ENCODE measurements around the gene LRRC8E.

LRRC8E gene

GRCh38 chr19:7849631-7849999, 38.7 kb upstream of the LRRC8E start:
- TF ChIP-seq, protein P1, sequence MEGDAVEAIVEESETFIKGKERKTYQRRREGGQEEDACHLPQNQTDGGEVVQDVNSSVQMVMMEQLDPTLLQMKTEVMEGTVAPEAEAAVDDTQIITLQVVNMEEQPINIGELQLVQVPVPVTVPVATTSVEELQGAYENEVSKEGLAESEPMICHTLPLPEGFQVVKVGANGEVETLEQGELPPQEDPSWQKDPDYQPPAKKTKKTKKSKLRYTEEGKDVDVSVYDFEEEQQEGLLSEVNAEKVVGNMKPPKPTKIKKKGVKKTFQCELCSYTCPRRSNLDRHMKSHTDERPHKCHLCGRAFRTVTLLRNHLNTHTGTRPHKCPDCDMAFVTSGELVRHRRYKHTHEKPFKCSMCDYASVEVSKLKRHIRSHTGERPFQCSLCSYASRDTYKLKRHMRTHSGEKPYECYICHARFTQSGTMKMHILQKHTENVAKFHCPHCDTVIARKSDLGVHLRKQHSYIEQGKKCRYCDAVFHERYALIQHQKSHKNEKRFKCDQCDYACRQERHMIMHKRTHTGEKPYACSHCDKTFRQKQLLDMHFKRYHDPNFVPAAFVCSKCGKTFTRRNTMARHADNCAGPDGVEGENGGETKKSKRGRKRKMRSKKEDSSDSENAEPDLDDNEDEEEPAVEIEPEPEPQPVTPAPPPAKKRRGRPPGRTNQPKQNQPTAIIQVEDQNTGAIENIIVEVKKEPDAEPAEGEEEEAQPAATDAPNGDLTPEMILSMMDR (IDR thresholded peaks at IDR 0.05; ENCODE audit: insufficient read depth, low read depth, low read length, missing control alignments): no peak
- no peak overlapping the region for H3K4me3 ChIP-seq (ENCODE audit: low read depth, low read length)
- no peak for DNase-seq (ENCODE audit: low read depth)

- H3K4me3 ChIP-seq (ENCODE audit: low read depth, low read length): no peak overlapping the region
- TF ChIP-seq, protein P1 (IDR thresholded peaks at IDR 0.05; ENCODE audit: insufficient read depth, low read depth, low read length, missing control alignments): no peak
- no peak for DNase-seq (ENCODE audit: low read depth)
Observed at GRCh38 chr19:7850000-7850813, 38.1 kb upstream of the LRRC8E start.

DNA sequence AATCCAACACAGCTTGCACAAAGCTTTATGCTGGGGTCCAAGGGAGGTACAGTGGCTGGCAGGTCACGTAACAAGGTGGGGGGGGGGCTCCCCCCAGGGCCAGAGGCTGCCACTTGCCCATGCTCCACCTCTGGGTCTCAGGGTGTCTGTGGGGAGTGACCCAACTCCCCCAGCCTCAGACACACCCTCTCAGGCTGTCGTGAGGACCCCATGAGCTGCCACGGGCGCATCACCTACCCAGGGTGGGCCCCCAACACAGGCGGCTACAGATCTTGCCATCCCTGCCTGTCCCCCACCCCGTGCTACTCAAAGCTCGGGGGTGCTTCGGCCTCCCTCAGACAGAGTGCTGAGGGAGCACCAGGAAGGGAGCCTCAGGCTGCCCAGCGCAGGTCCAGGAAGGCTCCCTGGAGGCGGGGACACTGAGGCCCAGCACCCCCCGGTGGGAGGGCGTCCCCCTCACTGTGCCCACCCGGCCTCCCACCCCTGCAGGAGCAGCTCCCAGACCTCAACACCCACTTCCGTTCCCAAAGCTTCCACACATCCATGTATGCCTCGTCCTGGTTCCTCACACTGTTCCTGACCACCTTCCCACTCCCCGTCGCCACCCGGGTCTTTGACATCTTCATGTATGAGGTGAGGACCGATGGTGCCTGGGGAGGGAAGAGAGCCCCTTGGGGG, 37.2 kb upstream of the LRRC8E start:
- DNase-seq (ENCODE audit: low read depth): no peak
- H3K4me3 ChIP-seq (ENCODE audit: low read depth, low read length): no peak overlapping the region
- TF ChIP-seq, protein P1 (IDR thresholded peaks at IDR 0.05; ENCODE audit: insufficient read depth, low read depth, low read length, missing control alignments): no peak

DNA sequence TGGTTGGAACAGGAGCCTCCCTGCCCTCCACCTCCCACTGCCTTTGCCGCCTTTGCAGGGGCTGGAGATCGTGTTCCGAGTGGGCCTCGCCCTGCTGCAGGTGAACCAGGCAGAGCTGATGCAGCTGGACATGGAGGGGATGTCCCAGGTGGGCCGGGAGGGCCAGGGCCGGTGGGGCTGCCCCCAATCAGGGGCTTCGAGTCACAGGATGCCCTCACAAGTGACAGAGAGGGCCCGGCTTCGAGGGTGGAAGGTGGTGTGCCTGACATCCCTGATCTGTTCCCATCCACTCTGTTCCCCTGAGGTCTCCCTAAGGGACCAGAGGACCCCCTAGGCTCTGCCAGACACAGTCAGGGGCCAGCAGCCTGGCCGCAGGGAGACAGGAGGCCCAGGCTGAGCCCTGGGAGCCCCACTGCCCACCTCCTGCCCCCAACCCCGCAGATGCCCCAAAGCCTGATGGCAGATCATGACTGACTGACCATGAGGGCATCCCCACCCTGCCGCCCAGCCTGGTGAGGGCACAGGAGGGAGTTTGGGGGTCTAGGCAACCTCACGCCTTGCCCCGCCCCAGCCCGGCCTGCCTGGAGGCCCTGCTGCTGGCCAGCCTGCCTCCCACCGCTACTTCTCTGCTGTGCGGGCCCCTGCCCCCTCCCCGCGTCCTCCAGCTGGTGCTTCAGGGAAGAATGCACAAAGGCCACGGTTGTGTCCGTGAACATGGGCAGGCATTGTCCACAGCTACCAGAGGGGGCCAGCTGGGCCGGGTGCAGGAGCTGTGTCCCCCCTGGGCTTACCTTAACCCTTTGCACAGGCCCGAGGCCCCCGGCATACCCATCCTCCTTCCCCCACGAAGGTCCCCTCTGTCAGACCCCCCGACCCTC, 36.4 kb upstream of the LRRC8E start:
- TF ChIP-seq, protein P1 (IDR thresholded peaks at IDR 0.05; ENCODE audit: insufficient read depth, low read depth, low read length, missing control alignments): no peak
- DNase-seq (ENCODE audit: low read depth): no peak
- no peak overlapping the region for H3K4me3 ChIP-seq (ENCODE audit: low read depth, low read length)

- peak; percentile 85 for DNase-seq (ENCODE audit: low read depth)
- TF ChIP-seq, protein P1 (IDR thresholded peaks at IDR 0.05; ENCODE audit: insufficient read depth, low read depth, low read length, missing control alignments): peak; percentile 87
- no peak overlapping the region for H3K4me3 ChIP-seq (ENCODE audit: low read depth, low read length)
Observed at GRCh38 chr19:7852851-7853769, 35.2 kb upstream of the LRRC8E start.

DNA sequence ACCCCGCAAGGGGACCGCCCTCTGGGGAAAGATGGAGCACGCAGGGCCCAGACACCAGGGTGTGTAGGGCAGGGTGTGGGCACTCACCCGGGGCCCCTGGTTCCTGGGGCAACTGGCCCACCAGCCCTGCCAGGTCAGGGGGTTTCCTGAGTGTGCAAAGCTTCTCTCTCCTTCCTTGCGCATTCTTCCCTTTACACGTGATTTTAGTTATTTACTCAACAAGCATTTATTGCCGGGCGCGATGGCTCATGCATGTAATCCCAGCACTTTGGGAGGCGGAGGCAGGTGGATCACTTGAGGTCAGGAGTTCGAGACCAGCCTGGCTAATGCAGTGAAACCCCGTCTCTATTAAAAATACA, 34.6 kb upstream of the LRRC8E start:
- DNase-seq (ENCODE audit: low read depth): no peak
- H3K4me3 ChIP-seq (ENCODE audit: low read depth, low read length): no peak overlapping the region
- TF ChIP-seq, protein P1 (IDR thresholded peaks at IDR 0.05; ENCODE audit: insufficient read depth, low read depth, low read length, missing control alignments): no peak
